KMS-11 (cell line): ENCODE results near the gene GNG7.
A peak's percentile ranks its signal among the peaks of the same experiment; 100 is the strongest.

Source experiments
- H2AFZ ChIP-seq: fragments of 200-600 bp; sonication (generic); 2 replicates; pipeline ENCODE4 v1.6.1; 2016; ENCODE audit warnings: antibody characterized with exemption, mixed run types, low read depth
- H3K27ac ChIP-seq: fragments of 200-600 bp; sonication (generic); 2 replicates; pipeline ENCODE4 v1.6.1; 2016; ENCODE audit warnings: mild to moderate bottlenecking, mixed run types
- H3K27me3 ChIP-seq: fragments of 200-600 bp; sonication (generic); 2 replicates; pipeline ENCODE4 v1.6.1; 2017; ENCODE audit warnings: mild to moderate bottlenecking, low read depth, mixed run types, moderate library complexity; ENCODE audit not compliant: insufficient read depth
- H3K36me3 ChIP-seq: fragments of 200-600 bp; sonication (generic); 2 replicates; pipeline ENCODE4 v1.6.1; 2017; ENCODE audit warnings: mild to moderate bottlenecking, mixed run types; ENCODE audit not compliant: insufficient read depth
- H3K4me1 ChIP-seq: fragments of 200-600 bp; sonication (generic); 2 replicates; pipeline ENCODE4 v1.6.1; 2016; ENCODE audit warnings: mild to moderate bottlenecking, low read depth, mixed run types; ENCODE audit not compliant: poor library complexity, severe bottlenecking
- H3K4me2 ChIP-seq: fragments of 200-600 bp; sonication (generic); 2 replicates; pipeline ENCODE4 v1.7.0; 2016; ENCODE audit warnings: mild to moderate bottlenecking, mixed run types
- H3K4me3 ChIP-seq: fragments of 200-600 bp; sonication (generic); IDR thresholded peaks from 2 replicates; pipeline ENCODE4 v1.6.1; 2017; ENCODE audit warnings: low read depth, low read length, mixed read lengths; ENCODE audit not compliant: insufficient read depth
- H3K79me2 ChIP-seq: fragments of 200-600 bp; sonication (generic); 2 replicates; pipeline ENCODE4 v1.6.1; 2016; ENCODE audit warnings: low read depth, mixed run types; ENCODE audit not compliant: insufficient read depth
- H3K9ac ChIP-seq: fragments of 200-600 bp; sonication (generic); 2 replicates; pipeline ENCODE4 v1.6.1; 2016; ENCODE audit warnings: mild to moderate bottlenecking, mixed run types
- H4K20me1 ChIP-seq: fragments of 200-600 bp; sonication (generic); 2 replicates; pipeline ENCODE4 v1.6.1; 2016; ENCODE audit warnings: mild to moderate bottlenecking, mixed run types; ENCODE audit not compliant: insufficient read depth
- TF ChIP-seq, protein P1 (sequence below): fragments of 200-600 bp; sonication (generic); conservative IDR thresholded peaks from 2 replicates; pipeline ENCODE4 v1.6.1; 2017; ENCODE audit warnings: low read depth, mild to moderate bottlenecking, antibody characterized with exemption, low read length, moderate library complexity, mixed read lengths

Gene GNG7

DNA sequence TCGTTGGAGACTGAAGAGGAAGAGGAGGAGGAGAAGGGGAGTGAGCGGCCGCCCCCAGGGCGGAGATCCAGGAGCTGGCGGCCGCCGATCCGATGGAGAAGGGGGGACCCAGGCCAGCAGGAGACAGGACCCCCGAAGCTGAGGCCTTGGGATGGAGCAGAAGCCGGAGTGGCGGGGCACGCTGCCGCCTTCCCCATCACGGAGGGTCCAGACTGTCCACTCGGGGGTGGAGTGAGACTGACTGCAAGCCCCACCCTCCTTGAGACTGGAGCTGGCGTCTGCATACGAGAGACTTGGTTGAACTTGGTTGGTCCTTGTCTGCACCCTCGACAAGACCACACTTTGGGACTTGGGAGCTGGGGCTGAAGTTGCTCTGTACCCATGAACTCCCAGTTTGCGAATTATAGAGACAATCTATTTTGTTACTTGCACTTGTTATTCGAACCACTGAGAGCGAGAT, 224.7 kb downstream of the GNG7 start:
- Histone ChIP-seq H3K4me3 (no peak overlapping the region), H3K27ac (peak overlapping the region; percentile 62)

DNA sequence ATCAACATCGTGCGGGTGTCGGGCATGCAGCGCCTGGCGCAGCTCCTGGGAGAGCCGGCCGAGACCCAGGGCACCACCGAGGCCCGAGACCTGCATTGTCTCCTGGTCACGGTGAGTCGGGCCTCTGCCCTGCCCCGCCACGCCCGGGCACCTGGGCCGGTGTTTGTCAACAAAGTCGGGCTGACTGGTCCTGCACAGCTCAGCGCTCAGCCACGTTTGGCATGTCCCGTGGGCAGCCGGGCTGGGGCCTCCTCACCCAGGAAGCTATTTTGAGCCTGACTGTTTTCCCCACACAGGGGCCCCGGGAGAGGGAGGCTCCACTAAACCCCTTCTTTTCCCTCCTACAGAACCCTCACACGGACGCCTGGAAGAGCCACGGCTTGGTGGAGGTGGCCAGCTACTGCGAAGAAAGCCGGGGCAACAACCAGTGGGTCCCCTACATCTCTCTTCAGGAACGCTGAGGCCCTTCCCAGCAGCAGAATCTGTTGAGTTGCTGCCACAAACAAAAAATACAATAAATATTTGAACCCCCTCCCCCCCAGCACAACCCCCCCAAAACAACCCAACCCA, 225.3 kb downstream of the GNG7 start:
- Histone ChIP-seq H3K4me3 (no peak overlapping the region), H3K9ac (peak overlapping the region; percentile 72; the same call in 1 of the 2 replicates), H3K4me2 (peak overlapping the region; percentile 99), H3K27ac (peak overlapping the region; percentile 44; the same call in 1 of the 2 replicates), H3K4me1 (peaks cover 28% of the 10 kb centered on the region), H3K36me3 (no peaks in the 10 kb centered on the region), H2AFZ (no peak overlapping the region), H3K27me3 (no peaks in the 10 kb centered on the region), H3K79me2 (peaks cover 31% of the 10 kb centered on the region), H4K20me1 (peaks cover 4% of the 10 kb centered on the region)
- TF ChIP-seq, protein P1, sequence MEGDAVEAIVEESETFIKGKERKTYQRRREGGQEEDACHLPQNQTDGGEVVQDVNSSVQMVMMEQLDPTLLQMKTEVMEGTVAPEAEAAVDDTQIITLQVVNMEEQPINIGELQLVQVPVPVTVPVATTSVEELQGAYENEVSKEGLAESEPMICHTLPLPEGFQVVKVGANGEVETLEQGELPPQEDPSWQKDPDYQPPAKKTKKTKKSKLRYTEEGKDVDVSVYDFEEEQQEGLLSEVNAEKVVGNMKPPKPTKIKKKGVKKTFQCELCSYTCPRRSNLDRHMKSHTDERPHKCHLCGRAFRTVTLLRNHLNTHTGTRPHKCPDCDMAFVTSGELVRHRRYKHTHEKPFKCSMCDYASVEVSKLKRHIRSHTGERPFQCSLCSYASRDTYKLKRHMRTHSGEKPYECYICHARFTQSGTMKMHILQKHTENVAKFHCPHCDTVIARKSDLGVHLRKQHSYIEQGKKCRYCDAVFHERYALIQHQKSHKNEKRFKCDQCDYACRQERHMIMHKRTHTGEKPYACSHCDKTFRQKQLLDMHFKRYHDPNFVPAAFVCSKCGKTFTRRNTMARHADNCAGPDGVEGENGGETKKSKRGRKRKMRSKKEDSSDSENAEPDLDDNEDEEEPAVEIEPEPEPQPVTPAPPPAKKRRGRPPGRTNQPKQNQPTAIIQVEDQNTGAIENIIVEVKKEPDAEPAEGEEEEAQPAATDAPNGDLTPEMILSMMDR: no peak

More for the DNA sequence above, 224.7 kb downstream of the GNG7 start:
- H3K79me2 ChIP-seq: peaks cover 31% of the 10 kb centered on the region
- peaks cover 28% of the 10 kb centered on the region for H3K4me1 ChIP-seq
- TF ChIP-seq, protein P1: no peak
- no peaks in the 10 kb centered on the region for H3K36me3 ChIP-seq
- peaks cover 4% of the 10 kb centered on the region for H4K20me1 ChIP-seq
- H3K4me2 ChIP-seq: peak overlapping the region; percentile 99
- peak overlapping the region; percentile 72; the same call in 1 of the 2 replicates for H3K9ac ChIP-seq
- H2AFZ ChIP-seq: no peak overlapping the region
- H3K27me3 ChIP-seq: no peaks in the 10 kb centered on the region

GRCh38 chr19:2476451-2477140, 225.9 kb downstream of the GNG7 start:
- TF ChIP-seq, protein P1: no peak
- peak overlapping the region; percentile 72 for H3K9ac ChIP-seq
- no peak overlapping the region for H2AFZ ChIP-seq
- peak overlapping the region; percentile 99 for H3K4me2 ChIP-seq
- no peak overlapping the region for H3K4me3 ChIP-seq
- H3K79me2 ChIP-seq: peaks cover 31% of the 10 kb centered on the region
- peaks cover 4% of the 10 kb centered on the region for H4K20me1 ChIP-seq
- H3K4me1 ChIP-seq: peaks cover 28% of the 10 kb centered on the region
- H3K27ac ChIP-seq: peak overlapping the region; percentile 44; the same call in 1 of the 2 replicates
- no peaks in the 10 kb centered on the region for H3K27me3 ChIP-seq
- H3K36me3 ChIP-seq: no peaks in the 10 kb centered on the region

GRCh38 chr19:2475702-2476450, 226.6 kb downstream of the GNG7 start, which contains the start of gene GADD45B:
GADD45B (plus strand) TSS chr19:2476127; CDS start chr19:2476359, 232 bp downstream.
- H2AFZ ChIP-seq: peak within 1 kb of the TSS; percentile 77
- H3K9ac ChIP-seq: peak within 1 kb of the TSS; percentile 72
- no peaks in the 10 kb centered on the region for H3K36me3 ChIP-seq
- peaks cover 28% of the 10 kb centered on the region for H3K4me1 ChIP-seq
- no peak within 1 kb of the TSS for H3K4me3 ChIP-seq
- TF ChIP-seq, protein P1: no peak
- peak within 1 kb of the TSS; percentile 45 for H3K27ac ChIP-seq
- H3K27me3 ChIP-seq: no peaks in the 10 kb centered on the region
- H3K4me2 ChIP-seq: peak within 1 kb of the TSS; percentile 99
- peaks cover 4% of the 10 kb centered on the region for H4K20me1 ChIP-seq
- H3K79me2 ChIP-seq: peaks cover 31% of the 10 kb centered on the region
